NCI-H1105 treated with DMSO at 0.1 percent for 48 hours (cell line): ENCODE data around the gene ITK.
"Not testable (repeated sequence)": the region's sequence is repeated elsewhere in the genome, so short reads cannot be mapped to it uniquely, and the experiment has no call there.

ENCODE experiments used
- DNase-seq: peaks from one replicate; lab custom pipeline; 2025; lab: John Stamatoyannopoulos, UW

ITK gene

DNA sequence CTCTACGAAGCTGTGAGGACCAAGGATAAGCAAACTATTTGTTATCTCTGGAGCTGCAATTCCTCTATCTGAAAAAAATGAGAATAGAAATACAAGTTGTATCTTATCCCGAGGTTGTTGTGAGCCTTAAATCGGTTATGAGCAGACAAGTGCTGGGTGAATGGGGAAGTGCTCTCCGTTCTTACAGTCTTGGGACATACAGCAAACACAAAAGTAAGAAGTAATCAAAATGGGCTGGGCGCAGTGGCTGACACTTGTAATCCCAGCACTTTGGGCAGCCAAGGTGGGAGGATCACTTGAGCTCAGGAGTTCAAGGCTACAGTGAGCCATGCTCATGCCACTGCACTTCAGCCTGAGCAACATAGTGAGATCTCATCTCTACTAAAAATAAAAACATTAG, 31.7 kb downstream of the ITK start:
- no peak for DNase-seq

- DNase-seq = no peak
These were observed 33.0 kb downstream of the ITK start for GRCh38 chr5:157213527-157214243.

- no peak for DNase-seq
These were observed 33.8 kb downstream of the ITK start for GRCh38 chr5:157214415-157214814.

DNA sequence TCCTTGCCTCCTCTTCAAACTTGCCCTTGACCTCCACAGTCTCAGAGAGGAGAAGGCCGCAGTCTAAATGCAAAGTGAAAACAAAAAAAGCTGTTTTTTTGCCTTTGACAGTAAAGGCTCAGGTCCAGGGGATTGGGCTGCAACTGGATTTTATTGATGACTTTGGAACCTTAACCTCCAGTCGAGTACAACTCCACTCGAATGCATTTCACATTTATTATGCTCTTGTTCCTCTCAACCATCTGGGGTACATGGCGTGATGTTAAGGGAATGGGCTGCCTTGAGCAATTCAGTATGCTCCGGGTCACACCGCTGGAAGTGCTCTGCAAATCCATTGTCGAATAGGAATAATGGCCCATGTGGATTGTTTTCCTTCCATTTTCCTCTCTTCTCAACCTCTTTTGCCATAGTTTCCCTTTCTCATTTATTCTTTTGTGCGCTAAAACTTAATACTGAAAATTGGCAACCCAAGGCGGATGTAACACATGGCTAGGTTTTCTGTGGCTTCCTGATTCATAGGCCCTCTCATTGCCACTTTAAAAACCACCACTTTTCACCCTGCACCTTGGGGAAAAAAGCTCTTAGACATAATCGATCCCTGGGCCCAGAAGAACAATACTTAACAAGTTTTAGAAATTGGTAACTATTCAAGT, 34.3 kb downstream of the ITK start:
- DNase-seq = no peak

DNA sequence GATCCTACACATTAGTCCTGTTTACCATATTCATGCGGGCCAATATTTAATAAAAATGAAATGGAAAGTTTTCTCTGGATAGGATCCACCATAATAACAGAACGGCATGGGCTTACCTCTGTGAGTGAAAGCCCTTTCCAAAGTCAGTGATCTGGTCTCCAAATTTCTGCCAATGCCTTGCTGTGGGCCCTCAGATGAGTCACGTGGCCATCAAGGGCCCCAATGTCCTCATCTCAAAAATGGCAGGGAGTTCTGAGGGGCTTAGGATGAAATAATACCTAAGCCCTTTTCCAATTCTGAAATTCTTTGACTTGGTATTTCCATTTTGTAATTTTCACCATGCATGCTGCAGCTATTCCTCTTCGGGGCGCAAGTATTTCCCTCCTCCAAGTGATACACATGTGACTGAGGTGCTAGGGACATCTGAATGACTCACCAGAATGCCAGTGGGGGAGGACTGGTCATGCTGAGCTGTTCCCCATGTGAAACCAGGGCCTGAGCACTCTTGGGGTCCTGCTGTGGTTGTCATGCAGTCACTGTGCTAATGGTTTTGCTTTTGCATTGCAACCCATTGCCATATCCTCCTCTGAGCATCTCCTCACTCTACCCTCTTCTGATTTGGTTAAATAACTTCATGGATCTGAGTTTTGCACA, 35.0 kb downstream of the ITK start:
- no peak for DNase-seq

GRCh38 chr5:157216391-157217142, 35.9 kb downstream of the ITK start:
- DNase-seq = no peak

GRCh38 chr5:157217289-157218024, 36.8 kb downstream of the ITK start:
- no peak for DNase-seq

DNA sequence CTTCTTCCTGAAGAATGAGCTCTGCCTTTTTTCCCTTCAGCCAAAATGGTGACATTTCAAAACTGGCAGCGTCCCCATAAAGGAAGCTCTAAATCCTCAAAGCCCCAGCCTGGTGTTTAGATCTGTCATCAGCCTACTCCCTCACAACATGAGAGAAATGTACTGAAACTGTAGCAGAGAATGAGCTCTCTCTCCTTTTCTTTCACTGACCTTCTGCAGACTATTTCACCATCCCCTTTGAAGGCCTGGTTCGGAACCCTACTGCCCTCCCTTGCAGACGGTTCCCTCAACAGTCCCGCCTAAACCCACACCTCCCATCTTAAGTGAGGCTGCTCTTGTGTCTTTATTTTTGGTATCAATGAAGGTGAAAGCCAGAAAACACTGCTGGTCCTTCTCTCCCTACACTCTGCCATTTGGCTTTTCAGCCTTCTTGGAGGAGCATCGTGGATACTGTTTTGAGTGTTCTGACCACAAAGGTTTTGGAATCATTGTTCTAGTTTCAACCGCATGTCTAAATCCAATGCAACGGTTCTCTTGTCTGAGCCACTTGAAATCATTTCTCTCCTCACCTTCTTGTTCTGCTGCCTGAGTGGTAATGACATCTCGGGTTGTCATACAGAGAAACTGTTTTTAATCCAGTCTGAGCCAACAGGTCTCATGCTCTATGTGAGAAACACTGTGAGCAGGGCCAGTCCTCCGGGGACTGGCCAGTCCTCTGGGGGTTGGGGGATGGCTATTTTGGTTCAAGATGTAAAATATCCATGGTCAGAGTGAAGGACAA, 39.0 kb downstream of the ITK start:
- no peak for DNase-seq

GRCh38 chr5:157221959-157222358, 41.3 kb downstream of the ITK start:
- DNase-seq = no peak

GRCh38 chr5:157222506-157223230, 42.0 kb downstream of the ITK start:
- DNase-seq = no peak

DNA sequence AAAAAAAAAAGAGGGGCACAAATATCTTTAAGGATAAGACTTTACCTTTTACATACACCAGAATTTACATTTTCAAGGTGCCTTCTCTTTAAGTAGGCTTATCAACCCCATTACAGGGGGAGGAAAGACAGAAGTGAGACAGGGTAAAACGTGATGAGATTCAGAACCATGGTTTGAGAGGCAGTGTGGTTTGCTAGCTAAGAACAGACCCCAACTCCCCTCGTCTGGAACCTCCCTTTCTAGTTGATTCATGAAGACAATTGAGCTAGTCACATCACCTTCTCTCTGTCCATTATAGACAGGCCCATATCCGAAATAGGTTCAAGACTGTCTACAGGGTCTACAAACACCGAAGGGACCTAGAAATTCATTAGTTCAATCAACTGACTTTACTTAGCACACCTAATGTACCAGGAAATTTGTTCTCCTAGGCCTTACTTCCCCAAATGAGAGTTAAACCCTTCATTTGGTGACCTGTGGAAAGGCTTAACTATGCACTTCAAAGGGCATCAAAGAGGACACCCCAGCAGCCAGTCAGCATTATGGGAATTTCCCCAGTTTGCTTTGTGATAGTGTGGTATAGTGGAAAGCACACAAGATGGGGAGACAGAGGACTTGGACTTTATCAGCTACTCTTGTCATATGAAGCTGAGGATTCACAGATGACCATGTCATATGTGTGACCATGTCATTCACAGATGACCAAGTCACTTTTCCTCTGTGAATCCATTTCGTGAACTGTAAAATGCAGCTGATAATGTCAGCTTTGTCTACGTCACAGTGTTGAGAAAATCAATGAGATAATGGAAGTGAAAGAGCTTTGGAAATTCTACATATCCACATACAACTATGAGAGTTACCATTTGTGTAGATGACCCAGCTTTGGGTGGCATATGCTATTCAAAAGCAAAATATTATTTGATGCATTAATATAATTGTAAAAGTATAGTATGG, 45.1 kb downstream of the ITK start:
- DNase-seq = no peak

- no peak for DNase-seq
These were observed 50.0 kb downstream of the ITK start for GRCh38 chr5:157230610-157231009.

GRCh38 chr5:157232706-157233105, 52.1 kb downstream of the ITK start:
- no peak for DNase-seq

DNA sequence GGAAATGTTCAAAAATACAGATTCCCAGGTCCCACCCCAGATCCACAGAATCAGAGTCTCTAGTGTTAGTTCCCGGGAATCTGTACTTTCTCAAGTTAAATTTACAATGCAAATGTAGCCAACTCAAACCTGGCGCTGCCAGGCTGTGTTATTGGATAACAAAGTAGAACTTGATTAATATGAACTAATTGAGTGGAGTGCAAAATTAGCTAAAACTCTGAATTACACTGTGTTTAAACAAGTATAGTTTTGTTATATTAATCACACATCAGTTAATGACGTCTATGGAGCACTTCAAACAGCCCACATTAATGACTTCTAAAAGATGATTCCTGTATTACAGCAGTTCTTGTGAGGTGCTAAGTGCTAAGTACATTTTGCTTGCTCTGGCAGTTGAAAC, 52.9 kb downstream of the ITK start:
- DNase-seq = no peak

- no peak for DNase-seq
These were observed 55.8 kb downstream of the ITK start for GRCh38 chr5:157236423-157236822.

DNA sequence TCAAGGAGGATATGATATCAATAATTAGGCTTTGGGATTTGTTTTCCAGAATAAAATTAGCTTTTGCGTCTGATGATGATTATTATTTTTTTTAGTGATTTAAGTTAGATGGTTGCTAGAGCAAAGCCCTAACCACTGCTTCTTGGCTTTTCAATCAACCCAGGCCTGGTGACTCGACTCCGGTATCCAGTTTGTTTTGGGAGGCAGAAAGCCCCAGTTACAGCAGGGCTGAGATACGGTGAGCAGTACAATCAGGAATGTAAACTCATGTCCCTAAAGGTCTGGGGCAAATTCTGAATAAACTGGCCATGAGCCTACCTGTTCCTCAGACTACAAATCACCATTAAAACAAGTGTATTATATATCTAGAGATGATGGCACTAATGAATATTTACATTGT, 60.8 kb downstream of the ITK start:
- DNase-seq = no peak

DNA sequence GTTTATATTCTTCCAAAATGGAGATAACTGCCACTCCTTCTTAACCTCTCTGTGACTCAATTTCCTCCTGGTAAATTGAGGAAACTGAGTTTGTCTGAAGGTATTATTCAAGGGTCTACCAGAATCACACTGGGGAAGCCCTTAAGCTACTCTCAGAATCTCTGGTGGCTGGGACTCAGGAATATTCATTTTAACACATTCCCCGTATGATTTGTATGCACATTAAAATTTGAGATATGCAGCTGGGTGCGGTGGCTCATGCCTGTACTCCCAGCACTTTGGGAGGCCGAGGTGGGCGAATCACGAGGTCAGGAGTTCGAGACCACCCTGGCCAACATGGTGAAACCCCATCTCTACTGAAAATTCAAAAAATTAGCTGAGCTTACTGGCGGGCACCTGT, 64.1 kb downstream of the ITK start:
- not testable (repeated sequence) for DNase-seq

DNA sequence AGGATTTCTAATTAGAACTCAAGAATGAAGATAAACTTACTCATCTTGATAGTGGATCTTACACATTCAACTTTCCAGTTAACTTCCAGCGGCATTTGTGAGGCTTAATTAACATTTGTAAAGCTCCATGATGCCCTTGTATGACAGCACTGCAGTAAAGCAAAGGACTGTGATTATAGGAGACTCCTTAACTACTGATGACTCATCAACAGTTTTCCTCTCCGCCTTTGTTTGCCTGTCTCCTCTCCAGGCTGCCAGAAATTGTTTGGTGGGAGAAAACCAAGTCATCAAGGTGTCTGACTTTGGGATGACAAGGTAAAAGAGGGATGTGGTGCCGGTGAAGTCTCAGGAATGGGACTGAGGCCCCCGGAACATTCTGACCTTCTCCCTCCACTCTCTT, 64.8 kb downstream of the ITK start:
- no peak for DNase-seq

GRCh38 chr5:157245886-157246285, 65.2 kb downstream of the ITK start:
- no peak for DNase-seq
